Naive thymus-derived CD4-positive, alpha-beta T cell (primary cell): ENCODE results near the gene VSTM2L. TPM values are rescaled to one million over a fixed set of nuclear protein-coding genes. Genes with fewer than 3 reads are reported as not detected.

Experiments
- ATAC-seq: fragments of 150-1000 bp; cut with Tn5 transposase; 2 replicates; pipeline ENCODE4 v1.10.0; 2021; ENCODE audit warnings: mild to moderate bottlenecking, moderate library complexity
- CTCF ChIA-PET: fragments of 350-600 bp; sonication (Branson Sonifier 250); formaldehyde crosslinking; loops from one replicate; lab custom pipeline; 2021; ENCODE audit warnings: antibody characterized with exemption; lab: Charles Lee
- POLR2A ChIA-PET: fragments of 350-600 bp; sonication (Branson Sonifier 250); formaldehyde crosslinking; loops from one replicate; lab custom pipeline; 2021; ENCODE audit warnings: antibody characterized with exemption, inconsistent platforms; lab: Charles Lee
- DNase-seq, 9 donors: peaks; one replicate each; pipeline versions ENCODE4 v3.0.0 to v3.0.0-alpha.2; 2020 to 2022; ENCODE audit warnings: mixed read lengths in 1 of 9
- H3K27ac ChIP-seq: one replicate; pipeline ENCODE4 v1.7.0; 2013; ENCODE audit warnings: mild to moderate bottlenecking, low read depth, low read length, moderate library complexity
- H3K27me3 ChIP-seq, 2 donors: one replicate each; pipeline ENCODE4 v1.7.0; 2013; ENCODE audit warnings: low read length in 2 of 2, mild to moderate bottlenecking in 2 of 2, moderate library complexity in 2 of 2; ENCODE audit not compliant: control insufficient read depth in 2 of 2, insufficient read depth in 2 of 2
- H3K36me3 ChIP-seq, 3 experiments: 1 replicate in 2 of 3; 2 replicates in 1 of 3; pipeline ENCODE4 v1.7.0; 2013; ENCODE audit warnings: low read length in 3 of 3, mild to moderate bottlenecking in 3 of 3, moderate library complexity in 1 of 3; ENCODE audit not compliant: insufficient read depth in 3 of 3, control insufficient read depth in 2 of 3
- H3K4me1 ChIP-seq, 2 donors: one replicate each; pipeline ENCODE4 v1.7.0; 2013; ENCODE audit warnings: low read length in 2 of 2, mild to moderate bottlenecking in 2 of 2, moderate library complexity in 1 of 2; ENCODE audit not compliant: control insufficient read depth in 2 of 2, insufficient read depth in 2 of 2
- H3K4me3 ChIP-seq: 2 replicates; pipeline ENCODE4 v1.7.0; 2013; ENCODE audit warnings: mild to moderate bottlenecking, low read length
- H3K9me3 ChIP-seq, 3 experiments: 1 replicate in 2 of 3; 2 replicates in 1 of 3; pipeline ENCODE4 v1.7.0; 2013; ENCODE audit warnings: low read length in 3 of 3; ENCODE audit not compliant: control insufficient read depth in 2 of 3
- H3K27ac Mint-ChIP-seq, 9 donors: one replicate each; pipeline ENCODE4 v1.8.0; 2020 to 2022; ENCODE audit warnings: mixed read lengths in 9 of 9, mild to moderate bottlenecking in 8 of 9, moderate library complexity in 5 of 9, inconsistent platforms in 2 of 9
- H3K27me3 Mint-ChIP-seq, 5 donors: one replicate each; pipeline ENCODE4 v1.8.0; 2021 to 2022; ENCODE audit warnings: mixed read lengths in 5 of 5, mild to moderate bottlenecking in 1 of 5
- H3K36me3 Mint-ChIP-seq, 5 donors: one replicate each; pipeline ENCODE4 v1.8.0; 2020 to 2022; ENCODE audit warnings: mixed read lengths in 5 of 5, mild to moderate bottlenecking in 3 of 5, inconsistent platforms in 1 of 5
- H3K4me1 Mint-ChIP-seq, 7 donors: one replicate each; pipeline ENCODE4 v1.8.0; 2020 to 2022; ENCODE audit warnings: mixed read lengths in 7 of 7, mild to moderate bottlenecking in 3 of 7, inconsistent platforms in 1 of 7
- H3K4me3 Mint-ChIP-seq, 10 donors: one replicate each; pipeline ENCODE4 v1.8.0; 2020 to 2022; ENCODE audit warnings: mild to moderate bottlenecking in 10 of 10, mixed read lengths in 10 of 10, moderate library complexity in 6 of 10, inconsistent platforms in 2 of 10
- H3K9me3 Mint-ChIP-seq, 11 donors: one replicate each; pipeline ENCODE4 v1.8.0; 2020 to 2022; ENCODE audit warnings: mixed read lengths in 11 of 11, mild to moderate bottlenecking in 4 of 11, inconsistent platforms in 1 of 11, moderate library complexity in 1 of 11
- intact Hi-C, 2 donors: fragments of 100-400 bp; cut with micrococcal nuclease; formaldehyde crosslinking; loops; one replicate each; pipeline ENCODE4 v1.15.1; 2023
- polyA plus RNA-seq, 2 donors: library from polyadenylated mRNA; unstranded; fragments of 300-500 nt; fragmentation: Illumina TruSeq; gene quantifications; one replicate each; pipeline ENCODE4 v1.2.3, GENCODE V29; 2021
- total RNA-seq, 6 experiments: library from RNA in 5 of 6; stranded (reverse) in 5 of 6; gene quantifications; 1 replicate in 5 of 6; 2 replicates in 1 of 6; pipeline ENCODE4 v1.2.3 and lab custom pipeline; 2021 to 2026

Gene VSTM2L
- total and polyA plus RNA-seq, 7 experiments from 2014 or later: 0.12 TPM; not detected in 6

GRCh38 chr20:37935435-37935834 is 32.5 kb downstream of the VSTM2L start:
- no peaks in the 10 kb centered on the region for H3K4me1 ChIP-seq
- no peak overlapping the region for H3K27ac Mint-ChIP-seq
- no peak overlapping the region for H3K4me3 Mint-ChIP-seq
- no peak overlapping the region for H3K27ac ChIP-seq
- CTCF ChIA-PET: interaction anchor here (0.6 kb wide), 1 partner anchor 33 kb away, joined by 3 read pairs; no protein-coding TSS in a partner anchor
- peaks cover 2 to 9% (median 4%) of the 10 kb centered on the region in 5 donors for H3K27me3 Mint-ChIP-seq
- DNase-seq: no peak
- POLR2A ChIA-PET: no interaction called here
- H3K9me3 Mint-ChIP-seq: no peaks in the 10 kb centered on the region
- no peaks in the 10 kb centered on the region for H3K9me3 ChIP-seq
- no peaks in the 10 kb centered on the region for H3K36me3 ChIP-seq
- no peaks in the 10 kb centered on the region for H3K4me1 Mint-ChIP-seq
- no peak overlapping the region for H3K4me3 ChIP-seq
- no peaks in the 10 kb centered on the region for H3K27me3 ChIP-seq
- intact Hi-C loops: no loop called here
- ATAC-seq: no peak
- H3K36me3 Mint-ChIP-seq: no peaks in the 10 kb centered on the region

DNA sequence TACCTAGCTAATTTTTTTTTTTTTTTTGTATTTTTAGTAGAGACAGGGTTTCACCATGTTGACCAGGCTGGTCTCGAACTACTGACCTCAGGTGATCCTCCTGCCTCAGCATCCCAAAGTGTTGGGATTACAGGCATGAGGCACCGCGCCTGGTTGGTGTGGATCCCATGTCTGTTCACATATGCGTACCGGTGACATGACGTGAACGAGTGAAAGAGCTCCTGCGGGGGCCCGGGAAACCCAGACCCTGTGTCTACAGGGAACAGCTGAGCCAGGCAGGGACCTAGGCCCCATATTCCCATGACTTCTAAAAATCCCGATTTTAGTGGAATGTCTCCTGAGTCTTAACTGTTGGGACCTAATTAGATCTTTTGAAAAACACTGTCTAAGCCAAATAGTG is 33.1 kb downstream of the VSTM2L start:
- Histone ChIP-seq H3K27me3 (no peaks in the 10 kb centered on the region), H3K27ac (no peak overlapping the region), H3K4me1 (no peaks in the 10 kb centered on the region), H3K9me3 (no peaks in the 10 kb centered on the region), H3K4me3 (no peak overlapping the region), H3K36me3 (no peaks in the 10 kb centered on the region)
- no peak for ATAC-seq
- Mint-ChIP-seq H3K36me3 (no peaks in the 10 kb centered on the region), H3K4me3 (no peak overlapping the region), H3K27ac (no peak overlapping the region), H3K9me3 (no peaks in the 10 kb centered on the region), H3K4me1 (no peaks in the 10 kb centered on the region), H3K27me3 (peaks cover 0 to 9% (median 3%) of the 10 kb centered on the region in 5 donors)
- intact Hi-C loops: no loop called here
- no peak for DNase-seq
- ChIA-PET POLR2A (no interaction called here), CTCF (interaction anchor here (0.6 kb wide), 1 partner anchor 32 kb away, joined by 3 read pairs; no protein-coding TSS in a partner anchor)

- Histone ChIP-seq H3K27me3 (no peaks in the 10 kb centered on the region), H3K27ac (no peak overlapping the region), H3K4me3 (no peak overlapping the region), H3K4me1 (no peaks in the 10 kb centered on the region), H3K36me3 (no peaks in the 10 kb centered on the region), H3K9me3 (no peaks in the 10 kb centered on the region)
- intact Hi-C loops: no loop called here
- Mint-ChIP-seq H3K9me3 (no peaks in the 10 kb centered on the region), H3K36me3 (no peaks in the 10 kb centered on the region), H3K4me1 (no peaks in the 10 kb centered on the region), H3K27me3 (peaks cover 0 to 9% (median 3%) of the 10 kb centered on the region in 5 donors), H3K27ac (no peak overlapping the region), H3K4me3 (no peak overlapping the region)
- DNase-seq (no peak), ATAC-seq (no peak)
- ChIA-PET POLR2A (no interaction called here), CTCF (no interaction called here)
Observed at GRCh38 chr20:37936451-37936850, 33.5 kb downstream of the VSTM2L start.

- H3K9me3 Mint-ChIP-seq: peaks cover 0 to 5% (median 0%) of the 10 kb centered on the region in 11 donors
- no peak overlapping the region for H3K27ac Mint-ChIP-seq
- H3K27me3 Mint-ChIP-seq: peaks cover 0 to 5% (median 3%) of the 10 kb centered on the region in 5 donors
- ChIA-PET POLR2A (no interaction called here), CTCF (no interaction called here)
- Histone ChIP-seq H3K36me3 (no peaks in the 10 kb centered on the region), H3K27ac (no peak overlapping the region), H3K4me3 (no peak overlapping the region), H3K27me3 (no peaks in the 10 kb centered on the region), H3K9me3 (no peaks in the 10 kb centered on the region), H3K4me1 (no peaks in the 10 kb centered on the region)
- ATAC-seq: no peak
- intact Hi-C loops: no loop called here
- H3K4me3 Mint-ChIP-seq: no peak overlapping the region
- no peak for DNase-seq
- no peaks in the 10 kb centered on the region for H3K4me1 Mint-ChIP-seq
- no peaks in the 10 kb centered on the region for H3K36me3 Mint-ChIP-seq
Observed at GRCh38 chr20:37937686-37938085, 34.8 kb downstream of the VSTM2L start.

- H3K36me3 Mint-ChIP-seq: no peaks in the 10 kb centered on the region
Observed at GRCh38 chr20:37938181-37938750, 35.3 kb downstream of the VSTM2L start.

GRCh38 chr20:37938954-37939353 is 36.0 kb downstream of the VSTM2L start:
- Mint-ChIP-seq H3K27me3 (peaks cover 0 to 3% (median 2%) of the 10 kb centered on the region in 5 donors), H3K36me3 (no peaks in the 10 kb centered on the region), H3K4me3 (no peak overlapping the region), H3K4me1 (no peaks in the 10 kb centered on the region), H3K27ac (no peak overlapping the region), H3K9me3 (peaks cover 0 to 5% (median 0%) of the 10 kb centered on the region in 11 donors)
- Histone ChIP-seq H3K36me3 (no peaks in the 10 kb centered on the region), H3K4me3 (no peak overlapping the region), H3K9me3 (no peaks in the 10 kb centered on the region), H3K4me1 (no peaks in the 10 kb centered on the region), H3K27ac (no peak overlapping the region), H3K27me3 (no peaks in the 10 kb centered on the region)
- ChIA-PET CTCF (no interaction called here), POLR2A (no interaction called here)
- no peak for ATAC-seq
- no peak for DNase-seq
- intact Hi-C loops: no loop called here

More at GRCh38 chr20:37938181-37938750, 35.3 kb downstream of the VSTM2L start:
- no peak overlapping the region for H3K4me3 ChIP-seq
- ChIA-PET POLR2A (no interaction called here), CTCF (no interaction called here)
- H3K9me3 ChIP-seq: no peaks in the 10 kb centered on the region
- H3K9me3 Mint-ChIP-seq: peaks cover 0 to 5% (median 0%) of the 10 kb centered on the region in 11 donors
- H3K27ac Mint-ChIP-seq: no peak overlapping the region
- peaks cover 0 to 4% (median 3%) of the 10 kb centered on the region in 5 donors for H3K27me3 Mint-ChIP-seq
- H3K4me3 Mint-ChIP-seq: no peak overlapping the region
- no peaks in the 10 kb centered on the region for H3K36me3 ChIP-seq
- no peaks in the 10 kb centered on the region for H3K27me3 ChIP-seq
- intact Hi-C loops: no loop called here
- ATAC-seq (no peak), DNase-seq (no peak)
- no peaks in the 10 kb centered on the region for H3K4me1 Mint-ChIP-seq
- H3K27ac ChIP-seq: no peak overlapping the region
- H3K4me1 ChIP-seq: no peaks in the 10 kb centered on the region
